Prostate gland (tissue), 2 donors: ENCODE data around the gene CRYL1. TPM values are rescaled to one million over a fixed set of nuclear protein-coding genes. Genes with fewer than 3 reads are reported as not detected.

Experiments
- DNase-seq: peaks from one replicate; pipeline ENCODE4 v3.0.0-alpha.2; 2019; ENCODE audit warnings: low spot score
- H3K27ac ChIP-seq, 2 donors: fragments of 200-600 bp; sonication (generic); 2 replicates each; pipeline ENCODE4 v1.5.1; 2017 to 2019
- H3K27me3 ChIP-seq: fragments of 200-600 bp; sonication (generic); replicated peaks from 2 replicates; pipeline ENCODE4 v1.5.1; 2019; ENCODE audit not compliant: insufficient read depth
- H3K36me3 ChIP-seq, 2 donors: fragments of 200-600 bp; sonication (generic); 1 replicate in 1 of 2; 2 replicates in 1 of 2; pipeline versions ENCODE4 v1.5.1 to v1.8.1; 2017 to 2019
- H3K4me1 ChIP-seq: fragments of 200-600 bp; sonication (generic); replicated peaks from 2 replicates; pipeline ENCODE4 v1.5.1; 2019
- H3K4me3 ChIP-seq, 2 donors: fragments of 200-600 bp; sonication (generic); 2 replicates each; pipeline ENCODE4 v1.5.1; 2017 to 2019
- H3K9me3 ChIP-seq: fragments of 200-600 bp; sonication (generic); 2 replicates; pipeline ENCODE4 v1.5.1; 2017
- CTCF ChIP-seq, 4 experiments: fragments of 200-600 bp in 2 of 4; fragments of 450-650 bp in 2 of 4; sonication (generic) in 2 of 4; IDR thresholded peaks; 1 replicate in 3 of 4; 2 replicates in 1 of 4; pipeline ENCODE4 v1.5.1; 2016 to 2019; ENCODE audit warnings: antibody characterized with exemption in 4 of 4, mild to moderate bottlenecking in 2 of 4, moderate library complexity in 2 of 4
- POLR2A ChIP-seq: fragments of 450-650 bp; IDR thresholded peaks from one replicate; pipeline ENCODE4 v1.6.1; 2016; ENCODE audit warnings: antibody characterized with exemption, mild to moderate bottlenecking
- POLR2AphosphoS5 ChIP-seq: sonication (generic); formaldehyde crosslinking; IDR thresholded peaks from one replicate; pipeline ENCODE4 v1.6.1; 2017; ENCODE audit warnings: antibody characterized with exemption
- WGBS: methylation state at CpG from one replicate; pipeline ENCODE4 v1.1.5; 2018; 5-methylcytosine and 5-hydroxymethylcytosine counted together
- intact Hi-C: fragments of 100-400 bp; cut with DNase I; formaldehyde crosslinking; loops from one replicate; pipeline ENCODE4 v1.14.2; 2022
- total RNA-seq, 2 donors: library from RNA; depleted of rRNA; stranded (reverse); fragments of >200 nt; gene quantifications; one replicate each; pipeline ENCODE4 v1.1.0, GENCODE V29; 2016

CRYL1 gene
- total RNA-seq, 2 donors from 2014 or later = 35.3 to 75.5 TPM

GRCh38 chr13:20381401-20381800, 144.3 kb downstream of the CRYL1 start:
- DNase-seq = no peak
- Histone ChIP-seq H3K9me3 (no peaks in the 10 kb centered on the region), H3K27ac (no peak overlapping the region), H3K27me3 (no peaks in the 10 kb centered on the region), H3K4me1 (no peaks in the 10 kb centered on the region), H3K36me3 (no peaks in the 10 kb centered on the region), H3K4me3 (no peak overlapping the region)
- TF ChIP-seq POLR2AphosphoS5 (no peak), CTCF (IDR thresholded peaks at IDR 0.05) (no peak), POLR2A (no peak)
- intact Hi-C loops = no loop called here
- 78% methylated on average over 3 of the region's 3 CpGs for WGBS

- intact Hi-C loops = no loop called here
- H3K27me3 ChIP-seq = no peaks in the 10 kb centered on the region
- H3K4me1 ChIP-seq = no peaks in the 10 kb centered on the region
- no peak for DNase-seq
- no peak overlapping the region for H3K4me3 ChIP-seq
- no peak overlapping the region for H3K27ac ChIP-seq
- no peaks in the 10 kb centered on the region for H3K9me3 ChIP-seq
- no peaks in the 10 kb centered on the region for H3K36me3 ChIP-seq
- TF ChIP-seq CTCF (IDR thresholded peaks at IDR 0.05) = no peak
- no peak for TF ChIP-seq POLR2AphosphoS5
- no peak for TF ChIP-seq POLR2A
- 48% methylated on average over 6 of the region's 6 CpGs for WGBS
Measured at GRCh38 chr13:20378721-20379120, 146.9 kb downstream of the CRYL1 start.

GRCh38 chr13:20377720-20378119, 147.9 kb downstream of the CRYL1 start:
- no peaks in the 10 kb centered on the region for H3K27me3 ChIP-seq
- no peak for TF ChIP-seq POLR2AphosphoS5
- no peak for TF ChIP-seq CTCF (IDR thresholded peaks at IDR 0.05)
- TF ChIP-seq POLR2A = no peak
- no peak overlapping the region for H3K27ac ChIP-seq
- H3K36me3 ChIP-seq = no peaks in the 10 kb centered on the region
- DNase-seq = no peak
- 81% methylated on average over 6 of the region's 6 CpGs for WGBS
- no peak overlapping the region for H3K4me3 ChIP-seq
- no peaks in the 10 kb centered on the region for H3K9me3 ChIP-seq
- H3K4me1 ChIP-seq = no peaks in the 10 kb centered on the region
- intact Hi-C loops = no loop called here

GRCh38 chr13:20375871-20376270, 149.8 kb downstream of the CRYL1 start:
- Histone ChIP-seq H3K9me3 (no peaks in the 10 kb centered on the region), H3K27ac (no peak overlapping the region), H3K4me3 (no peak overlapping the region), H3K4me1 (no peaks in the 10 kb centered on the region), H3K27me3 (no peaks in the 10 kb centered on the region), H3K36me3 (no peaks in the 10 kb centered on the region)
- no peak for TF ChIP-seq POLR2A
- no peak for TF ChIP-seq CTCF (IDR thresholded peaks at IDR 0.05)
- TF ChIP-seq POLR2AphosphoS5 = no peak
- no peak for DNase-seq
- intact Hi-C loops = no loop called here
- 94% methylated on average over 6 of the region's 6 CpGs for WGBS

- intact Hi-C loops = no loop called here
- TF ChIP-seq CTCF (IDR thresholded peaks at IDR 0.05) (no peak), POLR2A (no peak), POLR2AphosphoS5 (no peak)
- no peak for DNase-seq
- Histone ChIP-seq H3K27me3 (no peaks in the 10 kb centered on the region), H3K4me1 (no peaks in the 10 kb centered on the region), H3K4me3 (no peak overlapping the region), H3K9me3 (no peaks in the 10 kb centered on the region), H3K36me3 (no peaks in the 10 kb centered on the region), H3K27ac (no peak overlapping the region)
Measured at GRCh38 chr13:20373861-20374260, 151.8 kb downstream of the CRYL1 start.
